DMS 273 (cell line): ENCODE data around the gene ZEB2.

Source experiments
- DNase-seq: peaks from one replicate; lab custom pipeline; 2025; ENCODE audit not compliant: unreplicated experiment; lab: John Stamatoyannopoulos, UW

ZEB2 gene

DNA sequence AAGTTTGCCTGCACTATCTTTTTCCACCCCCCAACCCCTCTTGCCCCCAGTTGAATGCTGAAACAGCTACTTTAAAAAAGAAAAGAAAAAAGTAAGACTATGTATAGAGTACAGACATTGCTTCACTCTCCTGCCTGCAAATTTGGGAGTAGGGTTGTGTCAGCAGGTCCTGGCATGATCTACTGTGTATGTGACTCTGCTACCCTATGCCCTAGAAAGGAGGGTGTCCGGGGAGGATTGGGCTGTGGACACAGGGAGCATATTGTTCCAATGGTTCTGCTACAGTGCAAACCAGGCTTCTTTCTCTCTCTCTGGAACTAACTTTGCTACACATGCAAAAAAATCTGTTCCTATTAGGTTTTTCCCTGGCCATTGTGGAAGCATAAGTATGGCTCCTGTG, 9.9 kb upstream of the ZEB2 start:
- no peak for DNase-seq

DNA sequence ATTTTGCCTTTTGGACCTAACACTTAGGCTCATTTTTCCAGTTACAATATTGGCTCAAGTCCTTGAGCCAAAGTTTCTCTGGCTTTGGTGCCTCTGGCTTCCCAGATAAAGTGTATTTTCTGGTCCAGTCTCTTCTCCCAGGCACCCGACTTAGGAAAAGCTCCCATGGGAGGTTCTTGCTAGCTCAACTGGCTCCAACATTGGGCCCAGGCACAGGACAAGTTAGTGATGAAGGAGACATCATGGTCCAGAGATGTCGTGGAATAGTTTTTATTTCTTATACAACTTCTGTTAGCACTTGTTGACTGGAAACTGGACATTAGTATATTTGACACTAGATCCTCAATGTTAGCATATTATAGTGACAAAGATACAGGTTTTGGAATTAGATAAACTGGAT, 8.2 kb upstream of the ZEB2 start:
- no peak for DNase-seq

DNA sequence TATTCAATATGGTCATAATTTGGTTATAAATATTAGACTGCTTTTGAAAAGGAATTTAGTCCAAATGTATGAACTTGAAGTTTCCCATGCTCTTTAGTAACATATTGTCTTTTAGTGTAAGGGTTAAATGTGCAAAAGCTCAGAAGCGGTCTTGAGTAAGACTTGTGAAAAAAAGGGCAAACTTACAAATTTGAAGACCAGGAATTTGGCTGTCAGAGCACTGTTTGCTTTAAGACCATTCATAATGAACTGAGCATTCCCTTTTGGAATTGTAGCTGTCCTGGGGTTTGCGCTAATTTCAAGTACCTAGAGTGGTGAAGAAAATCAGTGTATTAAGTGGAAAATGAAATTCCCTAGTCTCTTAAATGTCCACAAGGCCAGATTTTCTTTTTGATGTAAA, 6.9 kb upstream of the ZEB2 start:
- DNase-seq = no peak

DNA sequence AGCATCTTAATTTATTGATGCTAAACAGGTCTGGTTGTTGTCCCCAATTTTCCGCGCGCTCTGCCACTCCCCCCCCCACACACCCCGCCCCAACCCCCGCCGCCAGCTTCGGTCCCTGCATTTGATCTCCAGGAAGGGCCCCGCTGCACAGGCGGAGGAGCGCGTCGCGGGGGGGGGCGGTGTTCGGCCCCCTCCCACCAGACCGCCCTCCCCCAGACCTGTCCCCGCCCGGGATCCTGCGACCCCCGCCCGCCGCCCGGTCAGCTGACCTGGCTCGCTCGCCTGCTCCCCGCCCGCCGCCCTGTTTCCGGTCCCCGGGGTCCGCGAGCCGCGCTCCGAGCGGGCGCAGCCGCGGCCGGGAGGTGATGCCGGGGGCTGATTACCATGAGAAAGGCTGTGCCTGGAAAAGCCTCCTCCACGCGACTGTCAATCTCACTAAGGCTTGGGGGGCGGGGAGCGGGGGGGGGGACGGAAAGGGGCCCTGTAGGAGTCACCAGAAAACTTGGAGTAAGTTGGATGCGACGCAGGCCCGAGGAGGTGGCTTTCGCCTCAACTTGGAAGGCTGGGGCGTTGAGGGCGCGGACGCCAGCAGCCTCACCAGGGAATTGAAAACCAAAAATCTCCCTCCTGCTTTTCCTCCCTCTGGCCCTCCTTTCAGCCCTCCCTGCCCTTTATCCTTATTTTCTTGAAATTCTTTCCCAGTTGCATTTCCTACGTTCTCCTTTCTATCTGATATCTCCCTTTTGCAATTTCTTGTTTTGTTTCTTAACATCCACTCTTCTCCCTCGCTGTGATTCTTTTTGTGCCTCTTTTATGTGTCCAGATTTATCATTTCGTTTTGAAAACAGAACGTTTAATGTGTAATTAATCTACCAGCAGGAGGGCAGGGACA, 4.4 kb upstream of the ZEB2 start:
- peak; percentile 81 for DNase-seq

DNA sequence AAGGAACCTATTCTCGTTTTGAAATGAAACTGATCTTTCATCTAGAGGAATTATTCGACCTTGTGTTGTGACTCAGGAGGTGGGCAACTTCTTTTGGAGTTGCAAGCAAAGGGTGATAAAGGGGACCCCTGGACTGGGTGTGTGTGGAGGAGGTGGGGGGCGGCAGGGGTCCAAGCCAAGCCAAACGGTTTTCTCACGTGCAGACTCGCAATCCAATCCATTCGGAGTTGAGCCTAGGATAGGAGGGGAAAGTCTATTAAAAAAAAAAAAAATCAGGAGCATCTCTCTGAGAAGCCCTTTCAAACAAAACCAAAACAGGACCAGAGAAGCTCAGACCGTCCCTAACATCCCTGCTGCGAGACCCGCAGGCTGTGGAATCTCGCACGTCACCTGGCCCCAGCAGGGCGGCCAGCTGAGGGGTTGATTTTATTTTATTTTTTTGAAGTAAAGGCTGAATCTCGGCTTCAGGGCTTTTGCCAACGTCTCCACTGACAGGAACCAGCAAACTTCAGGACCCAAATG, 3.7 kb upstream of the ZEB2 start:
- DNase-seq = peak; percentile 70

DNA sequence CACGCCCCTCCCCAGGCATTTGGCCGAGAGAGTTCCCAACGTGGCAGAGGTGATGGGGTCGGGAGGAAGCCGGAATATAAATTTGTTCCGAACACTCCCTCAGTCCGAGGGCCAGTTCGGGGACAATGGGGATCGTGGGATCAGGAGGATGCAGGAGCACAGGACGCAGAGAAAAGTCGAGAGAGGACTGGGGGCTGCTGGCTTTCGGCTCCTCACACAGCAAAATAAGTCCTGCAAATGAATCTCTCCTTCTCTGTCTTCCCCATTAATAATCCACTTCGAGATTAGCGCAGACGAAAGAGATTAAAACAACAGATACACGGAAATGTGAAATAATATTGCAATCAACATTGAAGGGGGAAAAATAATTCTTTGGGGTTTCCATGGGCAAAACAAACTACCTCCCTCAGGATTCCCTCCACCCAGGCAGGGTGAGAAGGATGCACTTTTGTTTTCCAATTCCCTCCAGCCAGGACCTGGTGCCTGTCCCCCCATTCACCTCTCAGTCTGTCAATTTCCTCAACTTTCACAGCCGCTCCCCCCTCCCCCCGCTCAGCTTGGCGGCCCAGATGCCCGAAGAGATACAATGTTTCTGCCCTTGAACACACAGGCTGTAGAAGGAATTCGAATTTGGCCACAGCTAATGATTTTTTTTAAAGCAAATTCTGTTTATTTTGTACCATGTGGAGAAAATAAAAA, 3.1 kb upstream of the ZEB2 start:
- peak; percentile 45 for DNase-seq

DNA sequence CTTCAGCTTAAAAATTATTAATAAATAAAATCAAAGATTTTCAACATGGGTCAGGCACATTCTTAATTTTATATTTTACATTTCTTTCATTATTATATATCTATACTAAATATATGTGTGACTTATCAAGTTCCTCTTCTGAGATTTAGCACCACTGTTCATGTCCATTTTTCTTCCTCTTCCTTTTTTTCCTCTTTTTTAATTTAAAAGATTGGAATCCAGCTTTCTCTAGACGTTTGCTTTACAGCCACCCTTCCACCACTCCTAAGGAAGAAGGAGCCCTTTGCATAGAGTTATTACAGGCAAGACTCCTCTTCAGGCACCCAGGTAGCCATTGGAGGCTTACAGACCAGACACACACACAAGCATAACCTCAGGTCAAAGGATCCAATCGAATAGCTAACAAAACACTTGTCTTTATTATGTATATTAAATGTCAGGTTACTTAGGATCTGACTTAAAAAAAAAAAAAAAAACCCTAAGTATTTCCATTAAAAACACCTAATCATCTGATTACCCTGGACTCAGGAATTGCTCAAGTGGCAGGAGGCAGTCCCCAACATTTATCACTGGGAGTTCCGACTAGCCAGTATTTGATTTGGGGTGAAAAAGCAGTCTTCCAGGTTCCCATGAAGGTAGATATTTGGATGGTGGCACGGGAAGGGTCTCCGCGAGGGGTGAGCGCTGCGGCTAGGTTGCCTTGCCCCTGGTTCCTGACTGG, 2.4 kb upstream of the ZEB2 start:
- DNase-seq = no peak

DNA sequence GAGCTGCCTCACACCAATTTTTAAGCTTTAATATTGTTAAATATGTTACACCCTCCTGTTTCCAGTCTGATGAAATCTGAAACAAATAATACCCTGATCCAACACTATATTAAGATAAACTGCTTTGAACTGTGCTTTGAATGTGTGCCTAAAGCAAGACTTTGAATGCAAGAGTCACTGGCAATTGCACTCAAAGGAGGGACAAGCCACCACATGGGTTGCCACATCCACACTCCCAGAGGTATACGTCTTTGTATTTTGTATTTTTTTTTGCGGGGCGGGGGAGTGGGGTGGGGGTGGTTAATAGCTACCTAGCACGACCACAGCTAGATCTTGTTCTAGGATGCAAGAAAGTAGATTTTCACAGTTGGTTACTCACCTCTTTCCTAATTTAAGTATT, 1.8 kb upstream of the ZEB2 start:
- DNase-seq = peak; percentile 13

DNA sequence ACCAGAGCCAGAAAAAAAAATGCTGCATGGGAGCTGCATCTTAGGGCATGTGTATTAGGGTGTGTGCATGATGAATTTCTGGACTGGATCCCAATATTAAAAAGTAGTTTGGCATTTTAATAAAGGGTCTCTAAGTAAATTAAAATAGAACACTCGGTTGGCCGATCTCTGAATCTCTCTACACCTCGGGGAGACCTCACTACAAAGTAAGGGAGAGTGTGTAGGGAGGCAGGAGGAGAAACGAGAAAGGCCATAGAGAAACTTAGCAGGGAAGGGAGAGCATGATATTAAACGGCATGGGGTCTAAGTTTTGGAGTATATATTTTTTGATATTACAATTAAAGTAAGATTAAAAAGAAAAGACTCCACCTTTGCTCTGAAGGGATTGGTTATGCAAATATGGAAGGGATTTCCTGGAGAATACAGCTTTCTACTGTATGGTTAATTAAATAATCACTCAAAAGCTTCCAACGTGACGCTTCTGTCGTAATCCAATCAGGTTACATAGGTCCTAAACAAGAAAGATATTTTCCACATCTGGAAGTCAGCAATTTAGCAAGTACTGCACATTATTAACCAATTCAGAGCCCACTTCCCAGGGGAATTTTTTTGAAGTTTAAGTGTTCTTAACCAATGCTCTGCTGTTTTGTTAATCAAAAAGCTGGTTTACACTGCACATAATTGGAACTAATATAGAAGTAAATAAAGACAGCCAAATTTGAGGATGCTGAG, 1.0 kb upstream of the ZEB2 start:
- DNase-seq = peak; percentile 52

DNA sequence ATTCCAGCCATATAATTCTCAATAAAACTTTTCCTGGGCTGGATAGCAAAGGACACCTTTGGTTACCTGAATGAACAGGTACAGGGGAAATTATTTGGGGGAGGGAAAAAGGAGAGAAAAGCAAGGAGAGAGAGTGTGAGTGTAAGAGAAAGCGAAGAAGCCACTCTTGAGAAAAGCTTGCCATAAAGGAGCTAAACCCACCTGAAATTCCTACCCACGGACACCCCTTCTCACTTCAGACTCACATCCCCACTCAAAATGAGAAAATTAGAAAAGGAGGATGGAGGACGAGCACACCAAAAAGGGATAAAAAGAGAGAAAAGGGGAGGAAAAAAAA, 354 bp downstream of the ZEB2 start:
- DNase-seq = no peak

DNA sequence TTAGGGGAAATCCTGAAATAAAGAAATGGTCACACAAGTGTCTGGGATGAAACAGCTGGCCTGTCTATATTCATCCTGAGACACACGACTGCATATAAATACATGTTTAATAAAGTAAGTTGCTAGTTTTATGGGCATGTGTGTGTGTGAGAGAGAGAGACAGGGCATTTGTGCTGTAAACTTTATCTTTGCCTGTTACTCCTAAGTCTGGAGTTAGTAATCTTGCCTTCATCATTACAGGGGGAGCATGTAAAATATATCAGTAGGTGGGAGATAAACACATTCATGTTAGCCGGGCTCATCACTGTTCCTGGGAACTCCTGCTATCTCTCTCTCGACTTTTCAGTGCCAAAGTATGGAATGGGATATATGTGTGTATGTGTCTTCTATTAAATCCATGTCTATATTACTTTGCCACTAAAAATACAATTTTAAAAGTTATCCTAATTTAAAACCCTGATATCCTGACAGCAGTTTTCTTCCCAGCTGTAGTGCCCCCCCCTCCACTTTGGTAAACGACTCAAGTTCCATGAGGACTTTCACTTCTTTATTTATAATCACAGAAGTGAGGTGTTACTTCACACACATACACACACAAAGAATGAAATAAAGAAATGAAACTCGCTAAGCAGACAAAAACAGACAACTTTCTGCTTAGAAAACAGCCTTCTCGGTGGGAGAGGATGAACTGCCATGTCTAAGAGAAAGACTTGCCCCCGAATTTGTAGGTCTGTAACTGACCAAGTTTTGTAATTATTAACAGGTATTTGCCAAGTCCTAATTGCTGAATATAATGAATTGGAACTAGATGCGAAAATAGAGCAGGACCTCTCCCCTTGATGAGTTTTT, 947 bp downstream of the ZEB2 start:
- DNase-seq = peak; percentile 35

DNA sequence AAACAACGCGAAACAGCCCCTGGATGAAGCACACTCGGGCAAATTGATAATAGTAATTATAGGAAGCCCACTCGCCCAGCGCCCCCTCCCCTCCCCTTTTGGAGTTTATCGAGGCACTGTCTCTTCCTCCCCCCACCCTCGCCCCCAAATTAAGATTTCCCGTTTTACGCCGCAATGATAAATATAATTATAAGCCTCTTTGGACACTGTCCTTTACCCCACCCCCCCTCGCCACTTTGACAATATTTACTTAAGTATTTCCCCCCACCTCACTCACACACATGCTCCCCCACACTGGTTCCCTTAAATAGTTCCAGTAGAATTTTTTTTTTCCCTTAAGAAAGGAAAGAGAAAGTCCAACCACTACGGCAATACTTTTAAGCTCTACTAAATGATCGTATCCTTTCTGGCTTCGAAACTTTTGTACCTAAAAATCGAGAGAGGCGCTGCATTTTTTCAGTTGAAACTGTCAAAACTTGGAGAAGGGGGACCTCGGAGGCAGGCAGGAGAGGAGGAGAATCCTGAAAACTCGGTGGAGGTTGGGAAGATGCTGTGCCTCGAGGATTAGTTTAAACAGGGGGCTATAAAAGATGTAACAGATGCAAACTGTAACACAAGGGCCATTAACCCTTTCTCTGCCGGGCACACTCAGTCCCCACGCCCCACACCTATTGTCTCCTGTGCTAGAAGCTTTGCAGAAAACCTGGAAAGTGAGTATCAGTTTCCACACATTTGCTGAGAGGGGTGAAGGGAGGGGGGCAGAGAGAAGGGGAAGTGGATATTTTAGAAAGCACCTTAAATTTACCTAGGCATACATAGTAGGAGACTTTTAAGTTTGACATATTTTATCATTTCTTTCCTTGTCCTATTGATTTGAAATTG, 1.8 kb downstream of the ZEB2 start:
- DNase-seq = peak; percentile 75

DNA sequence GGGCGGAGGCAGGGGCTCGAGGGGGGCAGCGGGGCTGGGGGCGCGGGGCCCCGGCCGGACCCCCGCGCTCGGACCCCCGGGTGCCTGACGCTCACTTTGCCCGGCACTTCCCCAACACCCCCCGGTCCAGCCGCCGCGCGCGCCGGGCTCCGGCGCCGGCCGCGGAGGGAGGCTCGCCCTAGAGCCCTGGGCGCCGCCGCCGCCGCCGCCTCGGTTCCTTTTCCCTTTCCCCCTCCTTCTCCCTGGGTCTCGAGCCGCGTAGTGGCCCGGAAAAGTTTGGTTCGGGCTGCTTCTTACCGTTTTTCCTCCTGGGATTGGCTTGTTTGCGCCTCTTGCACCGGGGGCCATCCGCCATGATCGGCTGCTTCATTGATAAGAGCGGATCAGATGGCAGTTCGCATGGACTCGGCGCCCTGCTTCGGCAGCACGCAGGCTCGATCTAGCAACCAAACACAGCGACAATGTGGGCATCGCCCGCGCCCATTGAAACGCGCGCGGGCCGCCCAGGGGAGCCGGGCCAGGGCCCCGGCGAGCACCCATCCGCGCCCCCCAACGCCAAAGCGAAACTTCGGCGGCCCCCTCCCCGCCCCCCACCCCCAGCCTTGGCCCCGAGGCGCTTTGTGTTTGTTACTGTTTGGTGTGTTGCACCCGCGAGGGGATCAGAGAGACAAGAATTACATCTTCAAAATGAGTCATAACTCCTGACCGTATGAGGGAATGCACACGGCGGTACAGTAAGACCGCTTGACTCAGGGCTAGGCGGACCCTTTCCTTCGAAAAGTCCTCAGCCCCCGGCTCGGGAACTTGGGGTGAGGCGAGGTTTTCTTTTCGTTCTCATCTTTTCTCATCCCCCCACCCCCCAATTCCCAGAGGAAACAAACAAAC, 2.7 kb downstream of the ZEB2 start:
- DNase-seq = peak; percentile 74

DNA sequence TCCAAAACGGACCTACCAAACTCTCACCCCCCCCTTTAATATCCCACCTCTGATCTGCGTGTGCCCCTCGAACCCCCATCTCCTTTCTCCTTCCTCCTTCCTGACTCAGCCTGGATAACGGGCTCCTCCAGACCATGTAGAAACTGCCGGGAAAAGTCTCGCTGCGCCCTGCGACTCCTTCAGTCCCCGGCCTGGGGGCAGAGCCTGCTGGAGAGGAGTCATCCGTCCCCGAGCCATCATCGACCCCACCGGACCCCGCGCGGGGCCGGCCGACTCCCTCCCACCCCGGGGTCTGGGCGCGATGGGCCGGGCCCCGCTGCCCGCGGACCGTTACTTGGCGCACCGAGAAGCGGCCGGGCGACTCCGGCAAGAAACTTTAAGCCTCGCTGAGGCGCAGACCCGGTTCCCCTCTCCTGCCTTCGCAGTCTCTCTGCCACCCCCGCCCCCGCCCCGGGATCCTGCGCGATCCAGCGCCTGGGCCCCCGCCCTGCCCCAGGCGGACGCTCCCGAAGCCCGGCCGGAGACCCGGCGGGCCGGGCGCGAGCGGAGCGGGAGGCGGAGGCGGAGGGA, 3.4 kb downstream of the ZEB2 start:
- peak; percentile 65 for DNase-seq

DNA sequence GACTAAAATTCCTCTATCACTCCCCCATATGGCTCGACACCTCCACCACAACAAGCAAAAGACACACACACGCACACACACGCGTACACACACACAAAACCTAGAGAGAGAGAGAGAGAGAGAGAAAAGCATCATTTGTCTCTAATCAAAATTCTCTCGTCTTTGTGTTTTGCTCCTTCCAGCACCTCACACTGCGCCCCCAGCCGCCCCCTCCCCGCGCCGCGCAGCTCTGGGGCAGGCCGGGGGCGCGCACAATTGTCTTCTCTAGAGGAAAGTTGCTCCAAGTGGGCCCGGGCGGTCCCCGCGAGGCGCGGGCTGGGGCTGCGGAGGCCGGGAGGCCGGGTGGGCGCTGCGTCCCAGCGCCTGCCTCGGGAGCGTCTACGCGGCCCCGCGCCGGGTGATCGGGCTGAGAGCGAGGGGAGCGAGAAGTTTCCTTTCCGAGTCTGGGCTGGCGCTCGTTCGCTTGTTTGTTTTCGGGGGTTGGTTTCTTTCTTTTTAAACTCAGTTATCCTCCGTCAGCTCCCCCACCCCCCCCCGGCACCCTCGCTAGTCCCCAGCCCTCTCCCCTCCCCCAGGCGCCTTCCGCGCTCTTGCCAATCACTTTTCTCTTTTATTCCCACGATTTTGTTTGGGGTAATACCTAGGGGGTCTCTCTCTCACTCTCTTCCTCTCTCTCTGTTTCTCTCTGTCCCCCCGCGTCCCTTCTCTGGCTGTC, 4.1 kb downstream of the ZEB2 start:
- DNase-seq = peak; percentile 73

DNA sequence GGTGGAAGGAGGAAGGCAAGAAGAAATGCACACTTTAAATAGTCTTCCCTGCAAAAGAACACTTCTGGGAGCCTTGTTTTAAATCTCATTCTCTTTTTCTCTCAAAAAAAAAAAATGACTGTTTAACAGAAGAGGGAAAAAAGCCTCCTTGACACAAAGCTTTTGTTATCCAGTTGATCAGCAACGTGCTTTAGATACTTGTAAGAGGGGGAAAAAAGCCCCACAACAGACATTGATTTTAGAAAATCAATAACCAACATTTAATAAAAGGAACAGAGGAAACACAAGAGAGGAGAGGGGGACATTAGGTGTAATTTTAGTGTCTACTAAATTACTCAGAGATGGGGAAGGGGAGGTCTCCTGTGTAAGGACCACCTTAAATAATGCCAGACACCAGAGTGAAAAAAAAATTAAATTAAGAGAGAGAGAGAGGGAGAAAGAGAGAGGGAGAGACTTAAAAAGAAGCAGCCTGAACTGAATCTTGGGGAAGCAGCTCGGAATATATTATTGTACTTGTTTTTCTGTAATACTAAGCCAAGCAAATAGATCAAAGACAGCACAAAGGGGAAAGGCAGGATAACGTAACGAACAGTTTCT, 4.7 kb downstream of the ZEB2 start:
- DNase-seq = no peak

DNA sequence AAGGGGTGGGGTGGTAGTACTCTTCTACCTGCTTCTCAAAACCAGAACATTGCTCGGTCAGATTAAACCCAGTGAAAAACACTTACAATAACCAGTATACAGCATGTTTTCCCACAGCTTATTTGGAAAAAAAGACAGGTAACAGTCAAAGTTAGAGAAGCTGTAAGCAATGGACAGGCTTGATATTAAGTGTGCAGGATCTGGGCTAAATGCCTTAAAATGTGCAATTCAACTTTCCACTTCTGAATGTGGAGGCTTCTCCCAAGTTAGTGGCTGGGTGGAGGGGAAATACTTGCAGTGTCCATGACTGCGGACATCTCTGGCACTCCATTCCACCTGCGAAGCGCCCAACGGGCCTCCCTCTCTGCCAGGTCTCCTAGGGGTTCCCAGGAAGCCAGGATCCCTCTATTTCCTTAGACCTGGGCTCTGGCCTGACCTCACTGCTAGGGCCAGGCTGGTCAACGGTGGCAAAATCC, 5.3 kb downstream of the ZEB2 start:
- DNase-seq = no peak
